Right lobe of liver (tissue), 6 donors: Measurements from ENCODE around the gene ZNF488. TPM values are rescaled to one million over a fixed set of nuclear protein-coding genes. Genes with fewer than 3 reads are reported as not detected.
A peak's percentile ranks its signal among the peaks of the same experiment; 100 is the strongest.

Experiments
- ATAC-seq, 4 donors: fragments of 200-7000 bp; cut with Tn5 transposase; one replicate each; pipeline ENCODE4 v1.9.1; 2020; ENCODE audit warnings: mild to moderate bottlenecking in 4 of 4, moderate library complexity in 4 of 4
- DNase-seq, 3 donors: peaks; one replicate each; pipeline ENCODE4 v3.0.0-alpha.2; 2020
- H3K27ac ChIP-seq, 3 donors: fragments of 200-600 bp; one replicate each; pipeline ENCODE4 v1.8.0; 2022
- H3K27me3 ChIP-seq, 2 donors: fragments of 200-600 bp; one replicate each; pipeline ENCODE4 v1.8.0; 2022
- H3K36me3 ChIP-seq, 4 donors: fragments of 200-600 bp; sonication (generic) in 1 of 4; one replicate each; pipeline versions ENCODE4 v1.5.1 to v1.8.0; 2017 to 2022; ENCODE audit warnings: control low read depth in 1 of 4
- H3K4me1 ChIP-seq, 4 donors: fragments of 200-600 bp; sonication (generic) in 1 of 4; one replicate each; pipeline versions ENCODE4 v1.5.1 to v1.8.0; 2017 to 2022; ENCODE audit warnings: control low read depth in 1 of 4
- H3K4me3 ChIP-seq, 3 donors: fragments of 200-600 bp; one replicate each; pipeline ENCODE4 v1.8.0; 2022
- H3K9me3 ChIP-seq, 4 donors: fragments of 200-600 bp; sonication (generic) in 1 of 4; one replicate each; pipeline versions ENCODE4 v1.5.1 to v1.8.0; 2017 to 2022; ENCODE audit warnings: control low read depth in 1 of 4
- POLR2A ChIP-seq: fragments of 450-650 bp; IDR thresholded peaks from one replicate; pipeline ENCODE4 v1.6.1; 2017; ENCODE audit warnings: antibody characterized with exemption, mild to moderate bottlenecking
- WGBS: methylation state at CpG from one replicate; pipeline ENCODE4 v1.1.6; 2018; ENCODE audit warnings: low coverage, low lambda C conversion rate; ENCODE audit not compliant: insufficient coverage; ENCODE audit errors: missing lambda C conversion rate; 5-methylcytosine and 5-hydroxymethylcytosine counted together
- intact Hi-C, 2 donors: fragments of 100-400 bp; cut with DNase I; formaldehyde crosslinking; loops; one replicate each; pipeline versions ENCODE4 v1.11.2 to v1.14.1; 2022
- total RNA-seq, 6 experiments: library from RNA; depleted of rRNA in 2 of 6; stranded (reverse); fragments of >200 nt in 2 of 6; fragmentation: NEBNext Ultra II Directional in 3 of 6; extraction: Animal tissue kit (Norgen Biotek cat#: 25700) in 3 of 6; gene quantifications; one replicate each; pipeline versions ENCODE4 v1.1.0 to v1.2.4, GENCODE V29; 2016 to 2023
- TF ChIP-seq, protein P1 (sequence below), 4 donors: fragments of 200-600 bp in 3 of 4; fragments of 450-650 bp in 1 of 4; IDR thresholded peaks; one replicate each; pipeline versions ENCODE4 v1.5.1 to v1.8.0; 2016 to 2022; ENCODE audit warnings: antibody characterized with exemption in 4 of 4, mild to moderate bottlenecking in 2 of 4
- donor health status: DM: no; HTN: yes; CAD: no.
- donor health status: DM: no; HTN: no; CAD: no.
- donor health status: DM: no; HTN: no; CAD: no.
- donor health status: DM: no; HTN: yes; CAD: no.
- donor health status: DM: no; HTN: yes; CAD: no.

Gene ZNF488
- total RNA-seq, 6 experiments from 2014 or later, result not detected

DNA sequence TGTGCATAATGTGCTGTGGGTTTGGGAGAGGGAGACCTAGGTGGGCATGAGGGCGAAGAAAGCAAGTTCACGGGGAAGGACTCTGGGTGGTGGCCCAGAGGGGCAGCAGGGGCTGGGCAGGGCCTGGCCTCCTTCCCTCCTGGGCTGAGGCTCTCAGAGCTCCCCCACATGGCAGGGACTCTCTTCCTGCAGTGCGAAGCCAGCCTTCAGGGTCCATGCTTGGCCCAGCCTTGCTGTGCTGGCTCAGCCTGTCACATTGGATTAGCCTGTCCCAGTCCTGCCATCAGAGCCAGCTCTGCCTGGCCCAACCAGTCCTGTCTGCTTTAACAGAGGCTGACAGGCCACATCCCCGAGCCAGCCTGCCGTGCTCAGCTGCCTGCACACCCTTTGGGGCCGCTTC is 20.4 kb upstream of the ZNF488 start:
- 41% methylated on average over 3 of the region's 6 CpGs for WGBS
- intact Hi-C loops, result no loop called here

GRCh38 chr10:47403446-47404318 is 19.6 kb upstream of the ZNF488 start:
- TF ChIP-seq, protein P1, sequence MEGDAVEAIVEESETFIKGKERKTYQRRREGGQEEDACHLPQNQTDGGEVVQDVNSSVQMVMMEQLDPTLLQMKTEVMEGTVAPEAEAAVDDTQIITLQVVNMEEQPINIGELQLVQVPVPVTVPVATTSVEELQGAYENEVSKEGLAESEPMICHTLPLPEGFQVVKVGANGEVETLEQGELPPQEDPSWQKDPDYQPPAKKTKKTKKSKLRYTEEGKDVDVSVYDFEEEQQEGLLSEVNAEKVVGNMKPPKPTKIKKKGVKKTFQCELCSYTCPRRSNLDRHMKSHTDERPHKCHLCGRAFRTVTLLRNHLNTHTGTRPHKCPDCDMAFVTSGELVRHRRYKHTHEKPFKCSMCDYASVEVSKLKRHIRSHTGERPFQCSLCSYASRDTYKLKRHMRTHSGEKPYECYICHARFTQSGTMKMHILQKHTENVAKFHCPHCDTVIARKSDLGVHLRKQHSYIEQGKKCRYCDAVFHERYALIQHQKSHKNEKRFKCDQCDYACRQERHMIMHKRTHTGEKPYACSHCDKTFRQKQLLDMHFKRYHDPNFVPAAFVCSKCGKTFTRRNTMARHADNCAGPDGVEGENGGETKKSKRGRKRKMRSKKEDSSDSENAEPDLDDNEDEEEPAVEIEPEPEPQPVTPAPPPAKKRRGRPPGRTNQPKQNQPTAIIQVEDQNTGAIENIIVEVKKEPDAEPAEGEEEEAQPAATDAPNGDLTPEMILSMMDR (IDR thresholded peaks at IDR 0.05), result no peak
- no peak for TF ChIP-seq POLR2A
- no CpG with 5 or more reads among the region's 6 CpGs for WGBS
- Histone ChIP-seq H3K27ac (no peak overlapping the region), H3K27me3 (no peaks in the 10 kb centered on the region), H3K9me3 (no peaks in the 10 kb centered on the region), H3K4me1 (no peaks in the 10 kb centered on the region), H3K36me3 (no peaks in the 10 kb centered on the region), H3K4me3 (no peak overlapping the region)
- DNase-seq, result no peak
- intact Hi-C loops, result no loop called here
- no peak for ATAC-seq

More for the DNA sequence above, 20.4 kb upstream of the ZNF488 start:
- Histone ChIP-seq H3K9me3 (no peaks in the 10 kb centered on the region), H3K4me3 (no peak overlapping the region), H3K27ac (no peak overlapping the region), H3K36me3 (no peaks in the 10 kb centered on the region), H3K27me3 (no peaks in the 10 kb centered on the region), H3K4me1 (no peaks in the 10 kb centered on the region)
- DNase-seq (no peak), ATAC-seq (peak in 1 of 4 donors; percentile 4)
- TF ChIP-seq, protein P1 (IDR thresholded peaks at IDR 0.05), result no peak
- no peak for TF ChIP-seq POLR2A

DNA sequence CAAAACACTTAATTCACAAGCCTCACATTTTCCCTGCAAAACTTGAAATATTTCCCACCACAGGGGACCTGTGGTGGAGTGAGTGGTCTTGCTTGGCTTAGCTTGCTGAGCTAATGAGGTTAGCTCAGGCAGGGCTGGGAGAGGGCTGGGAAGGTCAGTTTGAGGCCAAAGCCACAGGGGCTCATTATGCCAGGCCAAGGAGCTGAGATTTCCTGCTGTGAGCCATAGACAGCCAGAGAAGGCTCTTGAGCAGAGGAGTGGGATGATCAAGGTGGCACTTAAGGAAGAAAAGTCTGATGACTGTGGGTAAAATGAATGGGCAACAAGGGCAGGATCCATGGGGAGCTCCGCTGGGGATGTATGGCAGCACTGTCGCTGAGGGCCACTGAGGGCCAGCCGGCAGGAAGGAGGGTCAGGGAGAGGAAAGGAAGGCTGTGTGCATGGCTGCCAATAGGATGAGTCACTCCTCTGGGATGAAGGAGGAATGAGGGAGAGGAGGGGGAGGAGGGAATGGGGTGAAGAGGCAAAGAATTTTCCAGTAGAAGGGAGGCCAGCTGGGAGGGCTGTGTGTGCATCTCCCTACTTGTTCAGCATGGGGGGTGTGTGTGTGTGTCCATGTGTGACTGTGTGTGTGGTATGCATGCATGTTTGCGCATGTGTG is 18.7 kb upstream of the ZNF488 start:
- no peak overlapping the region for H3K4me3 ChIP-seq
- intact Hi-C loops, result no loop called here

GRCh38 chr10:47401874-47402640 is 18.0 kb upstream of the ZNF488 start:
- Histone ChIP-seq H3K4me1 (no peaks in the 10 kb centered on the region), H3K36me3 (no peaks in the 10 kb centered on the region), H3K27me3 (no peaks in the 10 kb centered on the region), H3K27ac (no peak overlapping the region), H3K4me3 (no peak overlapping the region), H3K9me3 (no peaks in the 10 kb centered on the region)
- TF ChIP-seq, protein P1 (IDR thresholded peaks at IDR 0.05), result no peak
- TF ChIP-seq POLR2A, result no peak
- intact Hi-C loops, result no loop called here
- 74% methylated on average over 7 of the region's 10 CpGs for WGBS
- ATAC-seq, result no peak
- DNase-seq, result no peak

More for the DNA sequence above, 18.7 kb upstream of the ZNF488 start:
- 51% methylated on average over 3 of the region's 4 CpGs for WGBS
- TF ChIP-seq, protein P1 (IDR thresholded peaks at IDR 0.05), result no peak
- TF ChIP-seq POLR2A, result no peak
- no peaks in the 10 kb centered on the region for H3K27me3 ChIP-seq
- DNase-seq (no peak), ATAC-seq (peak; percentile 58 to 86 (median 72))
- no peaks in the 10 kb centered on the region for H3K36me3 ChIP-seq
- no peaks in the 10 kb centered on the region for H3K9me3 ChIP-seq
- no peak overlapping the region for H3K27ac ChIP-seq
- H3K4me1 ChIP-seq, result no peaks in the 10 kb centered on the region
